ENCODE measurements around the gene NHLRC4.

Gene NHLRC4

GRCh38 chr16:524274-525040 lies 42.3 kb upstream of the NHLRC4 start:
- H3K4me3 ChIP-seq (IDR thresholded peaks at IDR 0.05; ENCODE audit: insufficient read depth, low read depth, low read length) = no peak overlapping the region
- no peaks in the 10 kb centered on the region for H3K27me3 ChIP-seq (ENCODE audit: insufficient read depth, low read depth)
- no peak overlapping the region for H2AFZ ChIP-seq (ENCODE audit: low read depth)
- no peak overlapping the region for H3K27ac ChIP-seq
- H3K4me2 ChIP-seq = no peak overlapping the region; the same call in 1 of the 2 replicates
- TF ChIP-seq CTCF (conservative IDR thresholded peaks at IDR 0.05; ENCODE audit: low read depth, low read length) = no peak
- H3K79me2 ChIP-seq (ENCODE audit: insufficient read depth, low read depth) = peaks cover 30% of the 10 kb centered on the region
- peaks cover 16% of the 10 kb centered on the region for H3K4me1 ChIP-seq (ENCODE audit: low read depth, poor library complexity, severe bottlenecking)
- H4K20me1 ChIP-seq (ENCODE audit: insufficient read depth) = peaks cover 7% of the 10 kb centered on the region
- no peaks in the 10 kb centered on the region for H3K36me3 ChIP-seq (ENCODE audit: insufficient read depth)
- no peak overlapping the region for H3K9ac ChIP-seq

- Histone ChIP-seq H3K4me2 (no peak overlapping the region; the same call in 1 of the 2 replicates), H3K9ac (no peak overlapping the region), H3K79me2 (ENCODE audit: insufficient read depth, low read depth) (peaks cover 37% of the 10 kb centered on the region), H4K20me1 (ENCODE audit: insufficient read depth) (peaks cover 11% of the 10 kb centered on the region), H3K36me3 (ENCODE audit: insufficient read depth) (no peaks in the 10 kb centered on the region), H3K4me1 (ENCODE audit: low read depth, poor library complexity, severe bottlenecking) (peaks cover 22% of the 10 kb centered on the region), H3K27ac (no peak overlapping the region), H2AFZ (ENCODE audit: low read depth) (no peak overlapping the region), H3K4me3 (IDR thresholded peaks at IDR 0.05; ENCODE audit: insufficient read depth, low read depth, low read length) (no peak overlapping the region), H3K27me3 (ENCODE audit: insufficient read depth, low read depth) (no peaks in the 10 kb centered on the region)
- TF ChIP-seq CTCF (conservative IDR thresholded peaks at IDR 0.05; ENCODE audit: low read depth, low read length) = no peak
Measured at GRCh38 chr16:525123-525519, 41.7 kb upstream of the NHLRC4 start.

- H3K36me3 ChIP-seq (ENCODE audit: insufficient read depth) = no peaks in the 10 kb centered on the region
- H2AFZ ChIP-seq (ENCODE audit: low read depth) = no peak overlapping the region
- peaks cover 24% of the 10 kb centered on the region for H3K4me1 ChIP-seq (ENCODE audit: low read depth, poor library complexity, severe bottlenecking)
- no peak overlapping the region for H3K4me3 ChIP-seq (IDR thresholded peaks at IDR 0.05; ENCODE audit: insufficient read depth, low read depth, low read length)
- H3K27me3 ChIP-seq (ENCODE audit: insufficient read depth, low read depth) = no peaks in the 10 kb centered on the region
- peak overlapping the region; percentile 88; the same call in 1 of the 2 replicates for H3K27ac ChIP-seq
- H3K4me2 ChIP-seq = peak overlapping the region; percentile 100
- H4K20me1 ChIP-seq (ENCODE audit: insufficient read depth) = peaks cover 11% of the 10 kb centered on the region
- H3K79me2 ChIP-seq (ENCODE audit: insufficient read depth, low read depth) = peaks cover 42% of the 10 kb centered on the region
- peak overlapping the region; percentile 90; the same call in 1 of the 2 replicates for H3K9ac ChIP-seq
- no peak for TF ChIP-seq CTCF (conservative IDR thresholded peaks at IDR 0.05; ENCODE audit: low read depth, low read length)
Measured at GRCh38 chr16:525520-526180, 41.2 kb upstream of the NHLRC4 start.

GRCh38 chr16:526181-527014 lies 40.4 kb upstream of the NHLRC4 start:
- Histone ChIP-seq H3K36me3 (ENCODE audit: insufficient read depth) (no peaks in the 10 kb centered on the region), H3K27me3 (ENCODE audit: insufficient read depth, low read depth) (no peaks in the 10 kb centered on the region), H2AFZ (ENCODE audit: low read depth) (peak overlapping the region; percentile 71; the same call in 1 of the 2 replicates), H3K4me1 (ENCODE audit: low read depth, poor library complexity, severe bottlenecking) (peaks cover 32% of the 10 kb centered on the region), H3K4me3 (IDR thresholded peaks at IDR 0.05; ENCODE audit: insufficient read depth, low read depth, low read length) (no peak overlapping the region), H3K27ac (peak overlapping the region; percentile 88), H3K4me2 (peak overlapping the region; percentile 100), H3K9ac (peak overlapping the region; percentile 90), H3K79me2 (ENCODE audit: insufficient read depth, low read depth) (peaks cover 50% of the 10 kb centered on the region), H4K20me1 (ENCODE audit: insufficient read depth) (peaks cover 11% of the 10 kb centered on the region)
- no peak for TF ChIP-seq CTCF (conservative IDR thresholded peaks at IDR 0.05; ENCODE audit: low read depth, low read length)
